SU-DHL-6 (cell line): Measurements from ENCODE around the gene WDR37.

Experiments used
- H2AFZ ChIP-seq: fragments of 200-600 bp; sonication (generic); 2 replicates; pipeline ENCODE4 v1.6.1; 2014; ENCODE audit warnings: low read depth, mild to moderate bottlenecking, moderate library complexity, mixed read lengths, antibody characterized with exemption, low read length; ENCODE audit not compliant: severe bottlenecking
- H3F3A ChIP-seq: fragments of 200-600 bp; shearing (Covaris generic); 2 replicates; pipeline ENCODE4 v1.6.0; 2016; ENCODE audit warnings: antibody characterized with exemption, mild to moderate bottlenecking; ENCODE audit not compliant: insufficient read depth
- H3K27ac ChIP-seq: fragments of 200-600 bp; sonication (generic); 2 replicates; pipeline ENCODE4 v1.5.1; 2016; ENCODE audit warnings: low read depth, mild to moderate bottlenecking, low read length, moderate library complexity, mixed read lengths
- H3K27me3 ChIP-seq: fragments of 200-600 bp; sonication (generic), shearing (Covaris generic); 2 replicates; pipeline ENCODE4 v1.6.0; 2014; ENCODE audit warnings: mild to moderate bottlenecking, low read length
- H3K36me3 ChIP-seq: fragments of 200-600 bp; sonication (generic); 2 replicates; pipeline ENCODE4 v1.6.1; 2014; ENCODE audit warnings: mild to moderate bottlenecking, low read length, mixed read lengths
- H3K4me2 ChIP-seq: fragments of 300-600, 200-600 bp; shearing (Covaris generic), sonication (generic); 2 replicates; pipeline ENCODE4 v1.6.0; 2014; ENCODE audit warnings: low read length, low read depth, mild to moderate bottlenecking; ENCODE audit not compliant: poor library complexity, severe bottlenecking
- H3K4me3 ChIP-seq: fragments of 200-600 bp; sonication (generic); 2 replicates; pipeline ENCODE4 v1.5.1; 2014; ENCODE audit warnings: antibody characterized with exemption, low read length, mild to moderate bottlenecking, mixed read lengths; ENCODE audit not compliant: insufficient read depth, poor library complexity, severe bottlenecking
- H3K79me2 ChIP-seq: fragments of 200-600 bp; sonication (generic); 2 replicates; pipeline ENCODE4 v1.6.1; 2014; ENCODE audit warnings: mild to moderate bottlenecking, low read length, moderate library complexity; ENCODE audit not compliant: insufficient read depth
- H3K9ac ChIP-seq: fragments of 200-600 bp; sonication (generic); 2 replicates; pipeline ENCODE4 v1.7.0; 2014; ENCODE audit warnings: mild to moderate bottlenecking, low read length
- H3K9me2 ChIP-seq: fragments of 200-600 bp; sonication (generic); replicated peaks from 2 replicates; pipeline ENCODE4 v1.6.1; 2014; ENCODE audit warnings: low read length; ENCODE audit not compliant: insufficient read depth
- H3K9me3 ChIP-seq: fragments of 200-600 bp; sonication (generic); 2 replicates; pipeline ENCODE4 v1.6.1; 2014; ENCODE audit warnings: low read length, mixed read lengths; ENCODE audit not compliant: insufficient read depth
- H4K20me1 ChIP-seq: fragments of 200-600 bp; sonication (generic); 2 replicates; pipeline ENCODE4 v1.6.1; 2014; ENCODE audit warnings: low read depth, mild to moderate bottlenecking, antibody characterized with exemption, low read length, moderate library complexity, mixed read lengths
- EZH2phosphoT487 ChIP-seq: fragments of 200-600 bp; sonication (generic), shearing (Covaris generic); conservative IDR thresholded peaks from 2 replicates; pipeline ENCODE4 v1.6.1; 2018; ENCODE audit warnings: mild to moderate bottlenecking, antibody characterized with exemption, low read length, moderate library complexity, mixed read lengths
- TF ChIP-seq, protein P1 (sequence below): fragments of 200-600 bp; sonication (generic); IDR thresholded peaks from one replicate; pipeline ENCODE4 v1.5.1; 2017; ENCODE audit warnings: antibody characterized with exemption, mild to moderate bottlenecking, low read length, moderate library complexity; ENCODE audit not compliant: insufficient read depth, poor library complexity, severe bottlenecking

WDR37 gene

DNA sequence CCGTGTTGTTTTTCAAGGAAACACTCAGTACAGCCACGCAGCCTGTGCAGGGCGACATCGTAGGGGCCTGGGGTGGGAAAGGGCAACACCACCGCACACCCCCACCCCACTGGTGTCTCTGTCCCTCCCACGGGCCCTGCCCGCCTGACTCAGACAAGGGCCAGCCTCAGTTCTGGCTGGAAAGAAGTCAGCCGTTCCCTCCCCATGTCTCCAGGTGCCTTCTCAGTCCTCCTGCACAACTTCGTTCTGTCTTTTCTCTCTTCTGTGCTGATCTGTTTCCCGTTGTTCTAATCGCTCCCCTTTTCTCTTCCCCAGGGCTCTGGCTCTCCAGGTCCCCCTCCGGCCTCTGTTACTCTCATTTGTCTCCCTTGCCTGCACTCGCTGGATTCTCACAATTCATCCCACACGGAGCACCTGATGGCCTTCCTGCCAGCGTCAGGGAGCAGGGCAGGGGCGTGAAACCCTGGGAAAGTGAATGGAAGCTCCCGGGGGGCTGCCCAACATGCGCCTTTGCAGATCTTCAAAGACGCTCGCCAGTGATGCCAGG is 97.7 kb downstream of the WDR37 start:
- TF ChIP-seq, protein P1, sequence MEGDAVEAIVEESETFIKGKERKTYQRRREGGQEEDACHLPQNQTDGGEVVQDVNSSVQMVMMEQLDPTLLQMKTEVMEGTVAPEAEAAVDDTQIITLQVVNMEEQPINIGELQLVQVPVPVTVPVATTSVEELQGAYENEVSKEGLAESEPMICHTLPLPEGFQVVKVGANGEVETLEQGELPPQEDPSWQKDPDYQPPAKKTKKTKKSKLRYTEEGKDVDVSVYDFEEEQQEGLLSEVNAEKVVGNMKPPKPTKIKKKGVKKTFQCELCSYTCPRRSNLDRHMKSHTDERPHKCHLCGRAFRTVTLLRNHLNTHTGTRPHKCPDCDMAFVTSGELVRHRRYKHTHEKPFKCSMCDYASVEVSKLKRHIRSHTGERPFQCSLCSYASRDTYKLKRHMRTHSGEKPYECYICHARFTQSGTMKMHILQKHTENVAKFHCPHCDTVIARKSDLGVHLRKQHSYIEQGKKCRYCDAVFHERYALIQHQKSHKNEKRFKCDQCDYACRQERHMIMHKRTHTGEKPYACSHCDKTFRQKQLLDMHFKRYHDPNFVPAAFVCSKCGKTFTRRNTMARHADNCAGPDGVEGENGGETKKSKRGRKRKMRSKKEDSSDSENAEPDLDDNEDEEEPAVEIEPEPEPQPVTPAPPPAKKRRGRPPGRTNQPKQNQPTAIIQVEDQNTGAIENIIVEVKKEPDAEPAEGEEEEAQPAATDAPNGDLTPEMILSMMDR, result no peak
- no peak overlapping the region for H3K4me3 ChIP-seq
- no peaks in the 10 kb centered on the region for H3K36me3 ChIP-seq
- H3K27ac ChIP-seq, result no peak overlapping the region
- H4K20me1 ChIP-seq, result no peaks in the 10 kb centered on the region
- H3K4me2 ChIP-seq, result no peak overlapping the region
- H3K27me3 ChIP-seq, result no peaks in the 10 kb centered on the region
- H3K9me2 ChIP-seq, result no peaks in the 10 kb centered on the region
- H3F3A ChIP-seq, result no peaks in the 10 kb centered on the region
- no peaks in the 10 kb centered on the region for H3K79me2 ChIP-seq
- H3K9ac ChIP-seq, result no peak overlapping the region
- no peaks in the 10 kb centered on the region for H3K9me3 ChIP-seq
- no peak overlapping the region for H2AFZ ChIP-seq

DNA sequence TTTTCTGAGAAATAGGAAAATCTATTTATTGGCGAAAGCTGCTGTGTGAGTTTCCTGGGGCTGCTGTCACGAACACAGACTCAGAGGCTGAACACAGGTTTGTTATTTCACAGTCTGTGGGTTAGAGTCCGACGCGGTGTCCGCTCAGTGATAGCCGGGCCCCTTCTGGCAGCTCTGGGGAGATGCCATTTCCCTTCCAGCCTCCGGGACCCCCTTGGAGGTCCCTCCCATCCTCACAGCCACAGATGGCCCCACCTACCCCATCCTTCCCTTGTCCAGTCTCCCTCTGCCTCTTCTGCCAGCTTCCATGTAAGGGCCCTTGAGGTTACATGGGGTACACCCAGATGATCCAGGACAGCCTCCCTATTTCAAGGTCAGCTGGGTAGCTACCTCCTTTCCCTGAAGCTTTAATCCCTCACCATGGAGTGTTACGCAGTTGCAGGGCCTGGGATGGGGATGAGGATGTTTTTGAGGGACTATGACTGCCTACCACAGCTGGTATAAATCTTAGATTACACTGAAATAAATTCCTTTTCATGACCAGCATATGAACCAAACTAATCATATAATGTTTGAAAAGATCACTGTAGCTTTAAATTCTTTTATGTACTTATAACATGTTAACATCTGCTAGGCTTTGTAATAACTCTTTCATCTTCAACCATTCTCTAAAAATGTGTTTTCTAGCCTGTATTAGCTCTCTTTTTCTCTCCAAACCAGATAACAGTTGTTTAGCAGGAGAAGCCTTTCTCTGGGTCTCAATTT is 98.5 kb downstream of the WDR37 start:
- H3F3A ChIP-seq, result no peaks in the 10 kb centered on the region
- no peaks in the 10 kb centered on the region for H3K9me2 ChIP-seq
- H3K27me3 ChIP-seq, result no peaks in the 10 kb centered on the region
- H3K4me3 ChIP-seq, result no peak overlapping the region
- no peak overlapping the region for H3K9ac ChIP-seq
- no peaks in the 10 kb centered on the region for H3K36me3 ChIP-seq
- no peak overlapping the region for H2AFZ ChIP-seq
- H4K20me1 ChIP-seq, result no peaks in the 10 kb centered on the region
- no peak overlapping the region for H3K4me2 ChIP-seq
- no peaks in the 10 kb centered on the region for H3K9me3 ChIP-seq
- TF ChIP-seq, protein P1, result no peak
- no peak for TF ChIP-seq EZH2phosphoT487
- no peaks in the 10 kb centered on the region for H3K79me2 ChIP-seq
- no peak overlapping the region for H3K27ac ChIP-seq

DNA sequence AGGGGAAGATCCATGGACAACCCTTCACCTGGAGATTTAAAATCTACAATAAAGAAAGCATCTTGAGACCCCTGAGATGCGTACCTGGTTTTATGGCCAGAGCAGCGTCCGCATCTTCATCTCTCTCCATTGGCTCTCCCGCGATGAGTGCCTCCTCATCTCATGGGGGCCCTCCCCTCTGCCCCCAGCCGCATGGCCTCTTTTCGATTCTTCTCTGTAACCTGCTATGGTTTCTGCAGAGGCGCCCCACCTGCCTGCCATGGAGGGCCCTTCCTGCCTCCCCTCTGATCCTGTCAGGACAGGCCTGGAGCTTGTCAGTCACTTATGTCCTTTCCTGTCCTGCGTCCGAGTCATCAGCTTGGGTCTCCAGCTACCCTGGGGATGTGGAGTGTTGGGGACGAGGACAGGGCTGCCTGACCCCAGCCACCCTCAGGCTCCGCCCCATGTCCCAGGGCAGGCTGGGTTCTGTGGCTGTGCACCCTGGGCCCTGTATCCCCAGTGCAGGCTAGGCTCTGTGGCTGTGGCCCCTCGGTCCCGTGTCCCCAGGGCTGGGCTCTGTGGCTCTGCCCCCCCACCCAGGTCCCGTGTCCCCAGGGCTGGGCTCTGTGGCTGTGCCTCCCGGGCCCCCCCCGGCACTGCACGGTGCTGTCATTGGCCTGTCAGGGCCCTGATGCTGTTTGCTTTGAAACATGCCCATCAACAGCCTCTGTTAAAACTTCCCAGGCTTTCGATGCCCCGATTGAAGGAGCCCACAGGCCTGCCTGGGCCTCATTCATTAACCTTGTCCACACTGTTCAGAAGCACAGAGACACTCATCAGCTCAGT is 99.8 kb downstream of the WDR37 start:
- no peak overlapping the region for H3K9ac ChIP-seq
- no peaks in the 10 kb centered on the region for H3K36me3 ChIP-seq
- no peak for TF ChIP-seq EZH2phosphoT487
- TF ChIP-seq, protein P1, result no peak
- H3F3A ChIP-seq, result no peaks in the 10 kb centered on the region
- H3K4me3 ChIP-seq, result no peak overlapping the region
- no peak overlapping the region for H3K27ac ChIP-seq
- H4K20me1 ChIP-seq, result no peaks in the 10 kb centered on the region
- no peaks in the 10 kb centered on the region for H3K9me2 ChIP-seq
- H3K27me3 ChIP-seq, result no peaks in the 10 kb centered on the region
- H3K79me2 ChIP-seq, result no peaks in the 10 kb centered on the region
- H2AFZ ChIP-seq, result no peak overlapping the region
- H3K9me3 ChIP-seq, result no peaks in the 10 kb centered on the region
- H3K4me2 ChIP-seq, result no peak overlapping the region
